IMR-90 (cell line): ENCODE data around the gene CNTFR.

ENCODE experiments used
- BHLHE40 ChIP-seq: fragments of 150-350 bp; IDR thresholded peaks from 2 replicates; pipeline ENCODE4 v1.6.1; 2016; ENCODE audit warnings: mild to moderate bottlenecking, low read depth, low read length
- CEBPB ChIP-seq: IDR thresholded peaks from 2 replicates; pipeline ENCODE4 v1.6.1; 2012; ENCODE audit warnings: low read depth, low read length, improper control_type of control experiment
- CHD1 ChIP-seq: IDR thresholded peaks from 2 replicates; pipeline ENCODE4 v1.6.1; 2012; ENCODE audit warnings: low read depth, low read length, improper control_type of control experiment
- CTCF ChIP-seq: conservative IDR thresholded peaks from 2 replicates; pipeline ENCODE4 v1.5.1; 2012; ENCODE audit warnings: mild to moderate bottlenecking, low read depth, low read length, improper control_type of control experiment
- ELK1 ChIP-seq: fragments of 150-350 bp; IDR thresholded peaks from 2 replicates; pipeline ENCODE4 v1.6.1; 2016; ENCODE audit warnings: low read depth, mild to moderate bottlenecking, low read length, moderate library complexity, borderline replicate concordance
- MAFK ChIP-seq: IDR thresholded peaks from 2 replicates; pipeline ENCODE4 v1.6.1; 2012; ENCODE audit warnings: low read depth, low read length, improper control_type of control experiment
- NFE2L2 ChIP-seq: fragments of 150-350 bp; IDR thresholded peaks from 2 replicates; pipeline ENCODE4 v1.6.1; 2016; ENCODE audit warnings: low read depth, mild to moderate bottlenecking, low read length
- POLR2A ChIP-seq: IDR thresholded peaks from 2 replicates; pipeline ENCODE4 v1.6.1; 2012; ENCODE audit warnings: mild to moderate bottlenecking, low read depth, low read length
- RAD21 ChIP-seq: IDR thresholded peaks from 2 replicates; pipeline ENCODE4 v1.6.1; 2012; ENCODE audit warnings: low read length, improper control_type of control experiment
- RFX5 ChIP-seq: IDR thresholded peaks from 2 replicates; pipeline ENCODE4 v1.8.0; 2012; ENCODE audit warnings: low read depth, mild to moderate bottlenecking, low read length, moderate library complexity
- SMC3 ChIP-seq: fragments of 150-350 bp; IDR thresholded peaks from 2 replicates; pipeline ENCODE4 v1.6.1; 2016; ENCODE audit warnings: low read depth, mild to moderate bottlenecking, antibody characterized with exemption, low read length, moderate library complexity
- USF2 ChIP-seq: fragments of 150-350 bp; IDR thresholded peaks from 2 replicates; pipeline ENCODE4 v1.6.1; 2017; ENCODE audit warnings: mild to moderate bottlenecking, antibody characterized with exemption, low read length, low read depth

- TF ChIP-seq POLR2A: no peak
- TF ChIP-seq CTCF: no peak
- TF ChIP-seq USF2: no peak
- TF ChIP-seq CHD1: no peak
- TF ChIP-seq CEBPB: no peak
- TF ChIP-seq SMC3: no peak
- TF ChIP-seq BHLHE40: peak; percentile 95
- no peak for TF ChIP-seq RAD21
- no peak for TF ChIP-seq MAFK
- TF ChIP-seq ELK1: no peak
- no peak for TF ChIP-seq NFE2L2
- no peak for TF ChIP-seq RFX5
Observed at GRCh38 chr9:34540827-34541226, 48.7 kb downstream of the CNTFR start.
